HG03575 (cell line): ENCODE measurements around the gene DAO.
"Not testable (repeated sequence)": the region's sequence is repeated elsewhere in the genome, so short reads cannot be mapped to it uniquely, and the experiment has no call there.

Experiments used
- ATAC-seq: cut with Tn5 transposase; IDR thresholded peaks from one replicate; pipeline ENCODE4 v1.9.1; 2021; ENCODE audit not compliant: unreplicated experiment, insufficient number of reproducible peaks, low FRiP score; ENCODE audit errors: extremely low read depth

DAO gene

DNA sequence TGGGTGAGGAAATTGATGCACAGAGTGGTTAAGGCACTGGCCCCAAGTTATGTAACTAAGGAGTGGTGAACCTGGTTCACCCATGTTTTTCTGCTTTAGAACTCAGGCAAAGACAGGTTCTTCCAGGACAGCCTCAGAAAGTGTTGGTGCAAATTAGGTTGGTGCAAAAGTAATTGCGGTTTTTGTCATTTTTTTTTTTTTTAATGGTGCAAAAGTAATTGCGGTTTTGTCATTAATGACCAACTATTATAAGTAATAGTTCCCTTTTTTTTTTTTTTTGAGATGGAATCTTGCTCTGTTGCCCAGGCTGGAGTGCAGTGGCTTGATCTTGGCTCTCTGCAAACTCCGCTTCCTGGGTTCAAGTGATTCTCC, 17.3 kb upstream of the DAO start:
- no peak for ATAC-seq

DNA sequence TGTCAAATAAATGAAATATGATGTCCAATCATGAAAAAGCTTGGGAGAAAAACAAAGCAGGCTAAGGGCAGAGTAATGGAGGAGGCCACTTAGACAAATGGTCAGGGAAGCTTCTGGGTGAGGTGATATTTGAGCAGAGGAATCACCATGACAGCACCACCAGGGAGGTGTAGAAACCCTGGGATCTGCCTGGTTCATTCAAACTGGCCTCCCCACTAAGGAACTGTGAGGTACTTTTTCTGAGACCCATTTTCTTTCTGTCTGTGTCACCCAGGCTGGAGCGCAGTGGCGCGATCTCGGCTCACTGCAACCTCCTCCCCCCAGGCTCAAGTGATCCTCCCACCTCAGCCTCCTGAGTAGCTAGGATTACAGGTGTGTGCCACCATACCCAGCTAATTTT, 14.7 kb upstream of the DAO start:
- ATAC-seq: no peak

GRCh38 chr12:108866083-108866482, 13.8 kb upstream of the DAO start:
- not testable (repeated sequence) for ATAC-seq

DNA sequence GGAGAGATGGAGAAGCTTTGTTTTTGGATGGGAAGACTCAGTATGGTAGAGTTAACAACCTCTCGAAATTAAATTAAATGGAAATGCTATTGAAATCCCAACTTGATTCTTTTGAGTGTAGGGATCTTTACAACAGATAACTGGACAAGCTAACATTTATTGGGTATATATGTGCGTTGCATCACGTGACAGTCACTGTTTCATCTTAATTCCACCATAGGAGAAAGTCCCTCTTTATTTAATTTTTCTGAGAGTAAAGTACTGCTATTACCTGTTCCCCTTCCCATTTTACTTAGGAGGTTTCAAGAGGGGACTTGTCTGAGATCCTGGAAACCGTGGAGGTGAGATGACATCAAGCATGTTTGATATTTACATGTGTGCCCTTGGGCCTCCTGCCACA, 11.1 kb upstream of the DAO start:
- no peak for ATAC-seq

DNA sequence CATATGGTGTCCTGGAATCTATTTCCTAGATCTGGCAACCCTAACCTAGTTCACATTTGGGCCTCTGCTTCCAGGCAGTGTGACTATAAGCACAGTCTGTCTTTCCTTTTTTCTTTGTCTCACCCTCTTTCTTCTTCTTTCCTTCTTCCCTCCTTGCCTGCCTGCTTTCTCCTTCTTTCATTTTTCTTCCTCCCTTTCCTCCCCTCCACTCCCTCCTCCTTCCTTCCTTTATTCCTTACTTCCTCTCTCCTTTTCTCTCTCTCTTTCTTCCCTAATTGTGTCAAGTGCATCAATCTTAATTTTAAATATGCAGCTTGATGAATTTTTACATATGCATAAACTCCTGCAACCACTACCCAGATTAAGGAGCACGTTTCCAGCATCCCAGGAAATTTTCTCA, 4.6 kb upstream of the DAO start:
- ATAC-seq: no peak

GRCh38 chr12:108875682-108876361, 4.1 kb upstream of the DAO start:
- ATAC-seq: no peak

DNA sequence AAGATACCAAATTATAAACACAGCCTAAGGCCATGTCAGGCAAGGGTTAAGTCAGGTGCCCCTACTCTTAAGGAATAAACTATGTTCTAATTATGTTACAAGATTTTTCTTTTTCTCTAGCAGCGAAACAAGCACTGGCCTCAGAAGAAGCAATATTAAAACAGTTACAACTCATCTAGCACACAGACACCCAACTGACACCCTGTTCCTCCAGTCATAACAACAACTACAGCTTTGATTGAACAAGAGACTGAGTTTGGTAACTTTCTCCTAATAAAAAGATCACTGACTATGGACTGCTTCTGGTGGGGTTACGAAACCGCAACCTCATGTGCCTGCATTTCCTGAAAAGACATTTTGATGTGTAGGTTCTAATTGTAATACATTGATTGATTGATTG, 3.3 kb upstream of the DAO start:
- no peak for ATAC-seq

- no peak for ATAC-seq
These were observed 2.1 kb downstream of the DAO start for GRCh38 chr12:108881953-108882352.

DNA sequence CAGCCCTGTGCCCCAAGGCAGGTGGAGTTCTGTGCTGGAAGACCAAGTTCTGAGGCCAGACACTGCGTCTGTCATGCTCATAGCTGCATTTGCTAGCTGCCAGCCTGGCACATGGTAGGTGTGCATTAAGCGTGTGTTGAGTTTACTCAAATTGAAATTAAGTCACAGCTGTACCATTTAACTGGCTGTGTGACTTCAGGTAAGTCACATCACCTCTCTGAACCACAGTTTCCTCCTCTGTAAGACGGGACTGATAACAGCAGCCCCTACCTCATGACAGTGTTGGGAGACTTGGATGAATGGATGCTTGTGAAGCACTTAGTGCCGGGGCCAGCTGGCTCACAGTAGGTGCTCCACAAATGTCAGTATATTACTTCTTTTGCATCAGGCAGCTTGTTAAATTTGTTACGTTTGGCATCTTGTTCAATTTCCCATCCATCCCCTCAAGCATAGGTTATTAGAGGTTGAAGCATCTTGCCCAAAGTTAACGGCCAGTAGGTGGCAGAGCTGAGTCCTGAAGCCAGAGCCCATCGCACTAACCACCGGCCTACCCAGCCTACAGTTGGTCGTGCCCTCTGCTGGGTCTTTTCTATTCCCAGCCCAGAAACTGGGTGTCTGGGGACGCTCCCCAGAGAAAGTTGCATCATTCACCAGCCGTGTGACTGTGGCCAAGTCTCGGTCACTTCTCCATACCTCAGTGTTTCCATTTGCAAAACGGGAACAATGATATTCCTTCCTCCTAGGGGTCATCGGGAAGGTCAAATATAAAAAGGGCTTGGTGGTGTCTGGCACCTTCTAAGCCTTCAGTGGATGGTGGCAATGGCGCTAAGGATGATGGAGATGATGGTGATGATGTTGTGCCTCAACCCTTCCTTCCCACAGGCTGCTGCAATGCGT, 4.5 kb downstream of the DAO start:
- ATAC-seq: no peak

GRCh38 chr12:108886873-108887629, 7.2 kb downstream of the DAO start:
- no peak for ATAC-seq

GRCh38 chr12:108888031-108888430, 8.1 kb downstream of the DAO start:
- ATAC-seq: no peak

DNA sequence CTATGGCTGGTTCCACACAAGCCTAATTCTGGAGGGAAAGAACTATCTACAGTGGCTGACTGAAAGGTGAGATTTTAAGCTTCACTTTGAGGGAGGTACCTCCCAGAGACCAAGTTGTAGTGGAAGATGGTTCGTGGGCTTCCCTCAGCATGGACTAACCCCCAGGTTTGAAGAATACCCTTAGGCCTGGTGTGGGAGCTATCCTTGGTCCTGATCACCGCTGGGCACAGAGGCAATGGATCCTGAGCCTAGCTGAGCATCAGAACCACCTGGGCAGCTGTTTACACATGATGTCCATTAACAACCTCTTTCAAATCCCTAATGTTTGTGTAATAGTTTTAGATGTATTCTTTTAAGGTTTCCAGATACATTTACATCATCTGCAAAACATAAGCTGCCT, 10.3 kb downstream of the DAO start:
- ATAC-seq: no peak

DNA sequence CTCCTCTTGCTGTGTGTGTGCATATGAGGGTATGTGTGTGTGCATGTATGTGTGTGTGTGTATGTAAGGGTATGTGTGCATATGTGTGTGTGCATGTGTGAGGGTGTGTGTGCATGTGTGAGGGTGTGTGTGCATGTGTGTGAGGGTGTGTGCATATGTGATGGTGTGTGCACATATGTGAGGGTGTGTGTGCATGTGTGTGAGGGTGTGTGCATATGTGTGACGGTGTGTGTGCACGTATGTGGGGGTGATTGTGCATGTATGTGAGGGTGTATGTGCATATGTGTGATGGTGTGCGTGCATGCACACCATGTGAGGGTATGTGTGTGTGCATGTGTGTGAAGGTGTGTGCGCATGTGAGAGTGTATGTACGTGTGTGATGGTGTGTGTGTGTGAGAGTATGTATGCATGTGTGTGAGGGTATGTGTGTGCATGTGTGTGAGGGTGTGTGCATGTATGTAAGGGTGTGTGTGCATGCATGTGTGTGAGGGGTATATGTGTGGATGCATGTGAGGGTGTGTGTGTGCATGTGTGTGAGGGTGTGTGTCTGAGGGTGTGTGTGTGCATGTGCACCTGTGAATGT, 15.4 kb downstream of the DAO start:
- ATAC-seq: no peak

DNA sequence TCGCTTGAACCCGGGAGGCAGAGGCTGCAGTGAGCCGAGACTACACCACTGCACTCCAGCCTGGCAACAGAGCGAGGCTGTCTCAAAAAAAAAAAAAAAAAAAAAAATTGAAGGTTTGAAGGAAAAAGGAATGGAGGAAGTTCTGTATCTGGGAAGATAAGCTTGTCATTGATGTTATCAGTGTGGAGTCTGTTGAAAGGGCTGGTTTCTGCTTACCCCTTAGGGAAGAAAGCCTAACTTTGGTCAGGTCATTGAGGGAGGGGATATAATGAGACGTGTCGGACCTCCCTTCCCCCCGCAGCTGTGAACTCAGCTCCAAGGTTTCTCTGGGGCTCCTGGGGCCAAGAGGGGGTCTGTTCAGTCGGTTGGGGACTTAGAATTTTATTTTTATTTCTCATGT, 16.4 kb downstream of the DAO start:
- ATAC-seq: no peak

GRCh38 chr12:108896817-108897216, 16.9 kb downstream of the DAO start:
- no peak for ATAC-seq

- ATAC-seq: no peak
These were observed 19.3 kb downstream of the DAO start for GRCh38 chr12:108899145-108899544.

- no peak for ATAC-seq
These were observed 25.8 kb downstream of the DAO start for GRCh38 chr12:108905725-108906124.

- ATAC-seq: no peak
These were observed 27.1 kb downstream of the DAO start for GRCh38 chr12:108906971-108907370.

GRCh38 chr12:108907839-108908351, 28.0 kb downstream of the DAO start:
- ATAC-seq: no peak
